ENCODE measurements around the gene IQGAP3. TPM values are rescaled to one million over a fixed set of nuclear protein-coding genes. Genes with fewer than 3 reads are reported as not detected.

IQGAP3 gene
- total and polyA plus RNA-seq, 2 experiments from 2014 or later: 11.9 to 31.8 TPM

DNA sequence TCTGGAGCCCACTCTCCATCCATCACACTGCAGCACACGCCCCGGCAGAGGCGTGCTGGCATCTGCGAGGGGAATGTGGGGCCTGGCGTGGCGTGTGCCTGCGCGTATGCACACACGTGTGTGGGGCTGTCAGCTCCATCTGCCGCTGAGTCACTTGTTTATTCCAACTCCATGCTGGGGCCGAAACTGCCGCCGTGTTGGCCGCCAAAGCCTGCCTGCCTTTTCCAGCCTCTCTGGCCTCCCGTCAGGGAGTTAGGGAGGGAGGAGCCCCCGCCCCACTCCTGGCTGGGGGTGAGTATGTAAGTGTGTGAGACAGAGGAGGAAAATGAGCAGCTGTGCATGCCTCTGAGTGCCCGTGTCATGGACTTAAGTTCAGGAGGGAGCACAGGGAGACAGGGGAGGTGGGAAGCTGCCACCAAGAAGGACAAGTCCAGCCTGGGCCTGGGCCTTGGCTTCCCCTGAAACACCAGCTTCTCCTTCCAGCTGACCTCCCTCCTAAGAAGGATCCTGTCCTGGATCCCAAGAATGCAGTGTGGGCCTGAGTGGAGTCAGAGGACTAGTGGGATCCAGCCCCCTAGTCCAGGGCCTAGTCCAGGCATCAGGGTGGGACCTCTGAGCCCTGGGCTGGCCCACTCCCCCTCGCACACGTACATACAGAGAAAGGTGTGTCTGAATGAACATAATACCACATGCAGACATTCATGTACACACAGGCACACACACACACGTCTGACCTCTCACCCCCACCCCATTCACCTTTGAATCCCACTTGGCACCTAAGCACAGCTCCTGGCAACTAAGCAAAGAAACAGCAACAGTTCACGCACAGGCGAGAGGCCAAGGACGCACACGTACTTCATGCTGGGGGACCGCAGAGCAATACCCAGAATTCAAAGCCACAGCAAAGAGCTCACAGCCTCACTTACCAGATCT is 96.5 kb downstream of the IQGAP3 start:
- Mint-ChIP-seq H3K4me1 (peaks cover 23% of the 10 kb centered on the region), H3K27ac (no peak overlapping the region), H3K9me3 (no peaks in the 10 kb centered on the region), H3K4me3 (no peak overlapping the region), H3K36me3 (ENCODE audit: low read depth) (peaks cover 59% of the 10 kb centered on the region), H3K27me3 (ENCODE audit: insufficient read depth, low read depth, poor library complexity) (peaks cover 27% of the 10 kb centered on the region)
- Histone ChIP-seq H3K79me2 (replicated peaks; ENCODE audit: insufficient read depth) (no peaks in the 10 kb centered on the region), H3K27ac (ENCODE audit: low read depth) (peak overlapping the region; percentile 39; the same call in 1 of the 2 replicates), H3K4me3 (no peak overlapping the region), H4K20me1 (replicated peaks; ENCODE audit: insufficient read depth) (no peaks in the 10 kb centered on the region), H3K9me2 (ENCODE audit: insufficient read depth) (no peaks in the 10 kb centered on the region), H3K27me3 (ENCODE audit: insufficient read depth) (no peaks in the 10 kb centered on the region), H3K4me2 (no peak overlapping the region), H2AFZ (no peak overlapping the region), H3K36me3 (ENCODE audit: insufficient read depth) (peaks cover 5% of the 10 kb centered on the region; the same call in 1 of the 2 replicates), H3F3A (replicated peaks; ENCODE audit: low read depth) (0 out of 2 replicates have a peak, but pooled peaks cover 9% of the 10 kb centered on the region), H3K4me1 (ENCODE audit: insufficient read depth) (peaks cover 6% of the 10 kb centered on the region)
- no peak for DNase-seq (ENCODE audit: low spot score)
- ATAC-seq: no peak
- TF ChIP-seq, protein P1, sequence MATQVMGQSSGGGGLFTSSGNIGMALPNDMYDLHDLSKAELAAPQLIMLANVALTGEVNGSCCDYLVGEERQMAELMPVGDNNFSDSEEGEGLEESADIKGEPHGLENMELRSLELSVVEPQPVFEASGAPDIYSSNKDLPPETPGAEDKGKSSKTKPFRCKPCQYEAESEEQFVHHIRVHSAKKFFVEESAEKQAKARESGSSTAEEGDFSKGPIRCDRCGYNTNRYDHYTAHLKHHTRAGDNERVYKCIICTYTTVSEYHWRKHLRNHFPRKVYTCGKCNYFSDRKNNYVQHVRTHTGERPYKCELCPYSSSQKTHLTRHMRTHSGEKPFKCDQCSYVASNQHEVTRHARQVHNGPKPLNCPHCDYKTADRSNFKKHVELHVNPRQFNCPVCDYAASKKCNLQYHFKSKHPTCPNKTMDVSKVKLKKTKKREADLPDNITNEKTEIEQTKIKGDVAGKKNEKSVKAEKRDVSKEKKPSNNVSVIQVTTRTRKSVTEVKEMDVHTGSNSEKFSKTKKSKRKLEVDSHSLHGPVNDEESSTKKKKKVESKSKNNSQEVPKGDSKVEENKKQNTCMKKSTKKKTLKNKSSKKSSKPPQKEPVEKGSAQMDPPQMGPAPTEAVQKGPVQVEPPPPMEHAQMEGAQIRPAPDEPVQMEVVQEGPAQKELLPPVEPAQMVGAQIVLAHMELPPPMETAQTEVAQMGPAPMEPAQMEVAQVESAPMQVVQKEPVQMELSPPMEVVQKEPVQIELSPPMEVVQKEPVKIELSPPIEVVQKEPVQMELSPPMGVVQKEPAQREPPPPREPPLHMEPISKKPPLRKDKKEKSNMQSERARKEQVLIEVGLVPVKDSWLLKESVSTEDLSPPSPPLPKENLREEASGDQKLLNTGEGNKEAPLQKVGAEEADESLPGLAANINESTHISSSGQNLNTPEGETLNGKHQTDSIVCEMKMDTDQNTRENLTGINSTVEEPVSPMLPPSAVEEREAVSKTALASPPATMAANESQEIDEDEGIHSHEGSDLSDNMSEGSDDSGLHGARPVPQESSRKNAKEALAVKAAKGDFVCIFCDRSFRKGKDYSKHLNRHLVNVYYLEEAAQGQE (IDR thresholded peaks at IDR 0.05; ENCODE audit: unreplicated experiment): no peak

Small RNAs within 50 kb of the gene (small RNA-seq; reads per million reads assigned to genes)
- gene RF00019 (ENCODE audit: low replicate concordance): not detected

Other genes with a start within 250 kb of the IQGAP3 start
- gene CCT3, start 234.3 kb downstream of the IQGAP3 start, total RNA-seq (2014; rRNA removed; shearing (Covaris generic)): 526 and 618 TPM in 2 replicates
- 405 and 410 TPM in 2 replicates for gene CCT3, start 234.3 kb downstream of the IQGAP3 start, polyA plus RNA-seq (2016; fragmentation: Nextera tagmentation; extraction: Ambion mirVana)
- 0.66 and 2.5 TPM in 2 replicates for gene TSACC, start 234.0 kb downstream of the IQGAP3 start, total RNA-seq (2014; rRNA removed; shearing (Covaris generic))
- gene TSACC, start 234.0 kb downstream of the IQGAP3 start, polyA plus RNA-seq (2016; fragmentation: Nextera tagmentation; extraction: Ambion mirVana): 9.3 and 9.8 TPM in 2 replicates
- 1.6 and 1.7 TPM in 2 replicates for gene RHBG, start 203.4 kb downstream of the IQGAP3 start, total RNA-seq (2014; rRNA removed; shearing (Covaris generic))
- gene RHBG, start 203.4 kb downstream of the IQGAP3 start, polyA plus RNA-seq (2016; fragmentation: Nextera tagmentation; extraction: Ambion mirVana): 1.2 and 2.1 TPM in 2 replicates
- 9.7 and 15.5 TPM in 2 replicates for gene MEF2D, start 71.8 kb downstream of the IQGAP3 start, total RNA-seq (2014; rRNA removed; shearing (Covaris generic))
- 10.4 and 10.6 TPM in 2 replicates for gene MEF2D, start 71.8 kb downstream of the IQGAP3 start, polyA plus RNA-seq (2016; fragmentation: Nextera tagmentation; extraction: Ambion mirVana)
- gene TTC24, start 7.2 kb upstream of the IQGAP3 start, total RNA-seq (2014; rRNA removed; shearing (Covaris generic)): not detected in 2 replicates
- not detected in 2 replicates for gene TTC24, start 7.2 kb upstream of the IQGAP3 start, polyA plus RNA-seq (2016; fragmentation: Nextera tagmentation; extraction: Ambion mirVana)
- gene NAXE, start 19.2 kb upstream of the IQGAP3 start, total RNA-seq (2014; rRNA removed; shearing (Covaris generic)): 62.6 and 87.5 TPM in 2 replicates
- 82.1 and 83.1 TPM in 2 replicates for gene NAXE, start 19.2 kb upstream of the IQGAP3 start, polyA plus RNA-seq (2016; fragmentation: Nextera tagmentation; extraction: Ambion mirVana)
- gene GPATCH4, start 28.9 kb upstream of the IQGAP3 start, total RNA-seq (2014; rRNA removed; shearing (Covaris generic)): 58.9 and 95.7 TPM in 2 replicates
- gene GPATCH4, start 28.9 kb upstream of the IQGAP3 start, polyA plus RNA-seq (2016; fragmentation: Nextera tagmentation; extraction: Ambion mirVana): 174 and 187 TPM in 2 replicates
- not detected in 2 replicates for gene HAPLN2, start 46.9 kb upstream of the IQGAP3 start, total RNA-seq (2014; rRNA removed; shearing (Covaris generic))
- gene HAPLN2, start 46.9 kb upstream of the IQGAP3 start, polyA plus RNA-seq (2016; fragmentation: Nextera tagmentation; extraction: Ambion mirVana): 0.53 TPM in 1 of 2 replicates, not detected in the other
- gene BCAN, start 69.6 kb upstream of the IQGAP3 start, total RNA-seq (2014; rRNA removed; shearing (Covaris generic)): 5.5 and 8.0 TPM in 2 replicates
- gene BCAN, start 69.6 kb upstream of the IQGAP3 start, polyA plus RNA-seq (2016; fragmentation: Nextera tagmentation; extraction: Ambion mirVana): 2.3 and 3.6 TPM in 2 replicates
- gene NES, start 104.8 kb upstream of the IQGAP3 start, total RNA-seq (2014; rRNA removed; shearing (Covaris generic)): 85.3 and 95.9 TPM in 2 replicates
- 25.0 and 27.5 TPM in 2 replicates for gene NES, start 104.8 kb upstream of the IQGAP3 start, polyA plus RNA-seq (2016; fragmentation: Nextera tagmentation; extraction: Ambion mirVana)
- gene CRABP2, start 133.0 kb upstream of the IQGAP3 start, total RNA-seq (2014; rRNA removed; shearing (Covaris generic)): 35.1 and 45.9 TPM in 2 replicates
- 137 and 138 TPM in 2 replicates for gene CRABP2, start 133.0 kb upstream of the IQGAP3 start, polyA plus RNA-seq (2016; fragmentation: Nextera tagmentation; extraction: Ambion mirVana)
- gene METTL25B, start 155.9 kb upstream of the IQGAP3 start, total RNA-seq (2014; rRNA removed; shearing (Covaris generic)): 12.9 and 18.3 TPM in 2 replicates
- gene METTL25B, start 155.9 kb upstream of the IQGAP3 start, polyA plus RNA-seq (2016; fragmentation: Nextera tagmentation; extraction: Ambion mirVana): 18.1 and 21.1 TPM in 2 replicates
- gene ISG20L2, start 156.2 kb upstream of the IQGAP3 start, total RNA-seq (2014; rRNA removed; shearing (Covaris generic)): 34.9 and 50.9 TPM in 2 replicates
- 22.2 and 23.1 TPM in 2 replicates for gene ISG20L2, start 156.2 kb upstream of the IQGAP3 start, polyA plus RNA-seq (2016; fragmentation: Nextera tagmentation; extraction: Ambion mirVana)
- gene MRPL24, start 168.5 kb upstream of the IQGAP3 start, total RNA-seq (2014; rRNA removed; shearing (Covaris generic)): 18.8 and 23.8 TPM in 2 replicates
- 45.7 and 52.4 TPM in 2 replicates for gene MRPL24, start 168.5 kb upstream of the IQGAP3 start, polyA plus RNA-seq (2016; fragmentation: Nextera tagmentation; extraction: Ambion mirVana)
- gene HDGF, start 179.1 kb upstream of the IQGAP3 start, total RNA-seq (2014; rRNA removed; shearing (Covaris generic)): 230 and 251 TPM in 2 replicates
- gene HDGF, start 179.1 kb upstream of the IQGAP3 start, polyA plus RNA-seq (2016; fragmentation: Nextera tagmentation; extraction: Ambion mirVana): 106 and 126 TPM in 2 replicates
- gene PRCC, start 195.0 kb upstream of the IQGAP3 start, total RNA-seq (2014; rRNA removed; shearing (Covaris generic)): 58.6 and 72.9 TPM in 2 replicates
- gene PRCC, start 195.0 kb upstream of the IQGAP3 start, polyA plus RNA-seq (2016; fragmentation: Nextera tagmentation; extraction: Ambion mirVana): 65.3 and 66.2 TPM in 2 replicates
- gene SH2D2A, start 244.3 kb upstream of the IQGAP3 start, total RNA-seq (2014; rRNA removed; shearing (Covaris generic)): 3.4 and 11.5 TPM in 2 replicates
- gene SH2D2A, start 244.3 kb upstream of the IQGAP3 start, polyA plus RNA-seq (2016; fragmentation: Nextera tagmentation; extraction: Ambion mirVana): 4.6 and 5.5 TPM in 2 replicates

Measured in GM23338 (cell line).